Progenitor cell of endocrine pancreas (in vitro differentiated cells): ENCODE data around the gene CACNA1E. TPM values are rescaled to one million over a fixed set of nuclear protein-coding genes. Genes with fewer than 3 reads are reported as not detected.

Experiments used
- DNase-seq: peaks from one replicate; pipeline ENCODE4 v3.0.0; 2021; ENCODE audit warnings: low spot score; ENCODE audit not compliant: unreplicated experiment
- H3K27ac Mint-ChIP-seq: 2 replicates; pipeline ENCODE4 v1.8.0; 2021; ENCODE audit warnings: mild to moderate bottlenecking, moderate library complexity, mixed read lengths
- H3K27me3 Mint-ChIP-seq: 2 replicates; pipeline ENCODE4 v1.8.0; 2021; ENCODE audit warnings: mixed read lengths
- H3K36me3 Mint-ChIP-seq: 2 replicates; pipeline ENCODE4 v1.8.0; 2022; ENCODE audit warnings: mixed read lengths; ENCODE audit not compliant: insufficient read depth
- H3K4me1 Mint-ChIP-seq: 2 replicates; pipeline ENCODE4 v1.8.0; 2021; ENCODE audit warnings: low read depth, mixed read lengths
- H3K4me3 Mint-ChIP-seq: 2 replicates; pipeline ENCODE4 v1.8.0; 2021; ENCODE audit warnings: low read depth, mild to moderate bottlenecking, moderate library complexity, mixed read lengths
- H3K9me3 Mint-ChIP-seq: 2 replicates; pipeline ENCODE4 v1.8.0; 2021; ENCODE audit warnings: low read depth, mixed read lengths
- total RNA-seq: library from RNA; stranded (reverse); gene quantifications from 2 replicates; pipeline ENCODE4 v1.2.1, GENCODE V29; 2021
- TF ChIP-seq, protein P1 (sequence below): fragments of 200-600 bp; sonication (generic); IDR thresholded peaks from one replicate; pipeline ENCODE4 v1.5.0; 2021; ENCODE audit warnings: antibody characterized with exemption, mild to moderate bottlenecking; ENCODE audit not compliant: unreplicated experiment

Gene CACNA1E
- total RNA-seq, 1 donor from 2014 or later: 0.55 TPM

DNA sequence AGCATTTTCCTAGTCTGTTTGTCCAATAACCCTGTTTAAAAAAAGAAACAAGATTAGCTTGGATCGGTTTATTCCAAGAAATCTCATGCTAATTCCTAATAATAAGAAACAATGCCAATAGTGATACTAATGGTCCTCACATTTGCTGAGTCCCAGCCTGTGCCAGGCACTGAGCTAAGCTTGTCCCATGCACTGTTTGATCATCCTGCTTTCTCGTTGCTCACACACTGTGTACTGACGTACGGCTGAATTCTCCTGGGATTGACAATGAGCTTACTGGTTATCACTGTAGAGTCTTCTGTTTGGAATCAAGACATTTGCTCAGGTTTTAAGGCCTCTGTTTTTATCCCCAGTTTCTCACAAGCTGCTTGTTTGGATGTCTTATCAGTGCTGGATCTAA is 71.1 kb downstream of the CACNA1E start:
- H3K27ac Mint-ChIP-seq: no peak overlapping the region
- no peaks in the 10 kb centered on the region for H3K36me3 Mint-ChIP-seq
- DNase-seq: no peak
- no peaks in the 10 kb centered on the region for H3K4me1 Mint-ChIP-seq
- H3K4me3 Mint-ChIP-seq: no peak overlapping the region
- TF ChIP-seq, protein P1, sequence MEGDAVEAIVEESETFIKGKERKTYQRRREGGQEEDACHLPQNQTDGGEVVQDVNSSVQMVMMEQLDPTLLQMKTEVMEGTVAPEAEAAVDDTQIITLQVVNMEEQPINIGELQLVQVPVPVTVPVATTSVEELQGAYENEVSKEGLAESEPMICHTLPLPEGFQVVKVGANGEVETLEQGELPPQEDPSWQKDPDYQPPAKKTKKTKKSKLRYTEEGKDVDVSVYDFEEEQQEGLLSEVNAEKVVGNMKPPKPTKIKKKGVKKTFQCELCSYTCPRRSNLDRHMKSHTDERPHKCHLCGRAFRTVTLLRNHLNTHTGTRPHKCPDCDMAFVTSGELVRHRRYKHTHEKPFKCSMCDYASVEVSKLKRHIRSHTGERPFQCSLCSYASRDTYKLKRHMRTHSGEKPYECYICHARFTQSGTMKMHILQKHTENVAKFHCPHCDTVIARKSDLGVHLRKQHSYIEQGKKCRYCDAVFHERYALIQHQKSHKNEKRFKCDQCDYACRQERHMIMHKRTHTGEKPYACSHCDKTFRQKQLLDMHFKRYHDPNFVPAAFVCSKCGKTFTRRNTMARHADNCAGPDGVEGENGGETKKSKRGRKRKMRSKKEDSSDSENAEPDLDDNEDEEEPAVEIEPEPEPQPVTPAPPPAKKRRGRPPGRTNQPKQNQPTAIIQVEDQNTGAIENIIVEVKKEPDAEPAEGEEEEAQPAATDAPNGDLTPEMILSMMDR: no peak
- H3K27me3 Mint-ChIP-seq: peaks cover 19% of the 10 kb centered on the region
- H3K9me3 Mint-ChIP-seq: no peaks in the 10 kb centered on the region

DNA sequence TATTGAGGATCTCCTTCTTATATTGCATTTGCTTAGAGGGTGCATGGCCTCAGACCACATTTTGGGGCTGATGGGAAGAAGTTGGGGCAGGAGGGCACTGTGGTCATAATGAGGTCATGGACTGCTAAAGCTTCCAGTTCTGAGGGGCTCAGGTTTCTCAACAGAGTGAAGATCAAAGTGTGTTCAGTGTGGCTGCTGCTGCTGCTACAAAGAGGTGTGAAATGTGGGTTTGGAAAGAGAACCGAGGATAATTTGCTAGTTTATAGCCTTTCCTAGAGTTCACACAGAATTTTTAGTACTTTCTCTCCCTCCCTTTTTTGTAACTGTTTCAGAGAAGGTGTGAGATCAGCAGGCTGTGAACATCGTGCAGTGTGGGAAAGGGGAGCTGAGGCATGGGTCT is 73.3 kb downstream of the CACNA1E start:
- Mint-ChIP-seq H3K27ac (no peak overlapping the region), H3K4me3 (no peak overlapping the region), H3K27me3 (peaks cover 11% of the 10 kb centered on the region), H3K36me3 (no peaks in the 10 kb centered on the region), H3K4me1 (no peaks in the 10 kb centered on the region), H3K9me3 (no peaks in the 10 kb centered on the region)
- TF ChIP-seq, protein P1: no peak
- no peak for DNase-seq

DNA sequence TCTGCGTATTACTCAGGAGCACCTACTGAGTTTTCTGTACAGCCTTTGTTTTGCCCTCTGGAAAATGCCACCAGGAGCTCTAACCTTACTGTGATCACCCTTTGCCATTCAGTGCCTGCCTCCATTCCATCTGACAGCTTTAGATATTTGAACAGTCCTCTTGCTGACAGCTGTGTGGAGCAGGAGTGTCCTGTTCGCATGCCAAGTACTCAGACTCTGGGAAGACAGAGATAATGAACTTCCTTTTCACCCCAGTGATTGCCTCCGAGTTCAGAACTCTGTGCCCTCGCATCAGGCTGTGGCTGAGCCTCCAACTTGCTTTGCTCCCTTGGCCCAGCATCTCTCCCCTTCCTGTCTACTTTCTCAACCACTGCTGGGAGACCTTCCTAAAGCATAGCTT is 74.0 kb downstream of the CACNA1E start:
- Mint-ChIP-seq H3K9me3 (no peaks in the 10 kb centered on the region), H3K36me3 (no peaks in the 10 kb centered on the region)
- TF ChIP-seq, protein P1: no peak

DNA sequence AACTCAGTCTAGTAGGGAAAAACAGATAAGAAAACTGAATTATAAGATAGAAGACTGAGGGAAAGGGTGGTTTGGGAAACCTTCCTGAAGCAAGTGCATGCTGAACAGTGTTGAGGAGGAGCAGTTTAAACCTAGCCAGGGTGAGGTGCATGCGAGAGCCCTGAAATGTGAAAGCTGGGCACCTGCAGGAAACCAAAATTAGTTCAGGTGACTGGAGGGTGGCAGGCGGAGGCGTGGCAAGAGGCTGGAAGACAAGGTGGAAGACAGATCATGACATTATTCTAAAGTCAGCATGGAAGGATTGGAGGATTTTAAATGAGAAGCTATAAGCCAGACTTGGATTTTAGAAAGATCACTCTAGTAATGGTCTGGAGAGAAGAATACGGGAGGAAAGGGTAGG is 75.1 kb downstream of the CACNA1E start:
- TF ChIP-seq, protein P1: no peak
- Mint-ChIP-seq H3K9me3 (no peaks in the 10 kb centered on the region), H3K36me3 (no peaks in the 10 kb centered on the region), H3K27me3 (peaks cover 3% of the 10 kb centered on the region), H3K4me1 (no peaks in the 10 kb centered on the region), H3K4me3 (no peak overlapping the region), H3K27ac (no peak overlapping the region)
- DNase-seq: no peak

More for the DNA sequence above, 74.0 kb downstream of the CACNA1E start:
- no peak overlapping the region for H3K4me3 Mint-ChIP-seq
- H3K4me1 Mint-ChIP-seq: no peaks in the 10 kb centered on the region
- no peak for DNase-seq
- no peak overlapping the region for H3K27ac Mint-ChIP-seq
- H3K27me3 Mint-ChIP-seq: peaks cover 6% of the 10 kb centered on the region

DNA sequence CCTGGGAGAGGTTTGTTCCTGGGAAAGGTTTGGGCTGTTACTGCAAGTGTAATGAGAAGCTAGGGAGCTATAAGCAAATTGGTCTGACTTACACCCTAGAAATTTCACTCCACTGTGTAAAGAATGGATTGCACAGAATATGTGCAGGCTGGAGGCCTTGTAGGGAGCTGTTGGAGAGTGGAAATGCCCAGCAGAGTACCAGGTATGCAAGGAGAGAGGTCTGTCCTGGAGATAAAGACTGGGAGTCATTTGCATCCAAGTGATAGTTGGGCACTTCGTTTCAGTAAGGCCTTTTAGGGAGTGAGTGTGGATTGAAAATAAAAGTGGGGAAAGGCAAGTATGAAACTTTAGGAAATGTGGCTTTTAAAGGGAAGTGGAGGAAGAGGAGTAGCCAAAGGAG is 75.8 kb downstream of the CACNA1E start:
- TF ChIP-seq, protein P1: no peak

More for the DNA sequence above, 75.8 kb downstream of the CACNA1E start:
- Mint-ChIP-seq H3K27me3 (peaks cover 3% of the 10 kb centered on the region), H3K36me3 (no peaks in the 10 kb centered on the region), H3K4me3 (no peak overlapping the region), H3K9me3 (no peaks in the 10 kb centered on the region), H3K4me1 (no peaks in the 10 kb centered on the region), H3K27ac (no peak overlapping the region)
- DNase-seq: no peak
